Testis (tissue), 3 donors: Measurements from ENCODE around the gene IL1RAPL1. TPM values are rescaled to one million over a fixed set of nuclear protein-coding genes. Genes with fewer than 3 reads are reported as not detected.

Source experiments
- DNase-seq: peaks from one replicate; pipeline ENCODE4 v3.0.0-alpha.2; 2019
- H3K27ac ChIP-seq, 2 donors: fragments of 200-600 bp; sonication (generic); one replicate each; pipeline ENCODE4 v1.5.1; 2019
- H3K27me3 ChIP-seq: fragments of 200-600 bp; sonication (generic); one replicate; pipeline ENCODE4 v1.5.1; 2019
- H3K36me3 ChIP-seq: fragments of 200-600 bp; sonication (generic); one replicate; pipeline ENCODE4 v1.5.1; 2017; ENCODE audit warnings: low read depth; ENCODE audit errors: missing control alignments
- H3K4me1 ChIP-seq: fragments of 200-600 bp; sonication (generic); one replicate; pipeline ENCODE4 v1.5.1; 2019
- H3K4me3 ChIP-seq, 2 donors: fragments of 200-600 bp; sonication (generic); one replicate each; pipeline ENCODE4 v1.5.1; 2017 to 2019
- H3K9me3 ChIP-seq: fragments of 200-600 bp; sonication (generic); one replicate; pipeline ENCODE4 v1.5.1; 2017
- CTCF ChIP-seq, 3 experiments: fragments of 450-650 bp in 2 of 3; fragments of 200-600 bp in 1 of 3; sonication (generic) in 1 of 3; IDR thresholded peaks; one replicate each; pipeline ENCODE4 v1.5.1; 2016 to 2019; ENCODE audit warnings: antibody characterized with exemption in 3 of 3, mild to moderate bottlenecking in 2 of 3, moderate library complexity in 1 of 3
- POLR2A ChIP-seq: fragments of 450-650 bp; IDR thresholded peaks from one replicate; pipeline ENCODE4 v1.6.1; 2017; ENCODE audit warnings: antibody characterized with exemption, mild to moderate bottlenecking, moderate library complexity
- WGBS, 2 donors: methylation state at CpG; one replicate each; pipeline ENCODE4 v1.1.5; 2018; 5-methylcytosine and 5-hydroxymethylcytosine counted together
- intact Hi-C: fragments of 100-400 bp; cut with DNase I; formaldehyde crosslinking; loops from one replicate; pipeline ENCODE4 v1.15.1; 2023; ENCODE audit warnings: low total_unique reads
- polyA plus RNA-seq: library from polyadenylated mRNA; stranded (reverse); fragments of 350-450 nt; fragmentation: Illumina TruSeq; extraction: RNeasy Lipid Tissue Mini Kit (QIAGEN cat#74804); gene quantifications from one replicate; pipeline ENCODE4 v1.2.3, GENCODE V29; 2014; ENCODE audit warnings: low read depth, low replicate concordance; ENCODE audit not compliant: insufficient read depth
- total RNA-seq, 2 donors: library from RNA; depleted of rRNA; stranded (reverse); fragments of >200 nt; gene quantifications; one replicate each; pipeline ENCODE4 v1.2.3, GENCODE V29; 2016

Gene IL1RAPL1
- total and polyA plus RNA-seq, 3 donors from 2014 or later, result 0.13 to 0.94 (median 0.93) TPM

GRCh38 chrX:29834311-29834710 is 1247.1 kb downstream of the IL1RAPL1 start:
- H3K9me3 ChIP-seq, result no peaks in the 10 kb centered on the region
- DNase-seq, result no peak
- intact Hi-C loops, result no loop called here
- H3K4me3 ChIP-seq, result no peak overlapping the region
- no peak overlapping the region for H3K27ac ChIP-seq
- no peaks in the 10 kb centered on the region for H3K36me3 ChIP-seq
- 77 to 82% methylated on average over 2 of the region's 2 CpGs for WGBS, 2 donors
- TF ChIP-seq CTCF (IDR thresholded peaks at IDR 0.05), result no peak
- TF ChIP-seq POLR2A, result no peak
- H3K4me1 ChIP-seq, result no peaks in the 10 kb centered on the region
- H3K27me3 ChIP-seq, result no peaks in the 10 kb centered on the region

DNA sequence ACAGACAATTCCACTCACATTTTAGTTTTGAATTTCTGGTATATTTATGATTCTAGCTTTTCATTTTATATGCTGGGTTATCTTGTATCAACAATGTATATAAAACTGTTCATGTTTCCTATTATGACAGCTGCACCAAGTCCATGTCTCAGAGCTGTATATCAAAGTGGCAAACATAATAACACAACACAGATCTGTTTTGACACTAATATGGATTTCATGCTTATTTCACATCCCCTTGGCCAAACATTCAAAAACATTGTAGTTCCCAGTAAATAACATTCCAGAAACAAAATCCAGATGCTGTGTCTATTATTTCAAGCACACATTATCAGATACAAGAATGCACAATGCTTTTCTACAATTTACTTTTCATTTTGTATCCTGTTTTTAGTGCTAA is 1247.5 kb downstream of the IL1RAPL1 start:
- H3K27me3 ChIP-seq, result no peaks in the 10 kb centered on the region
- H3K9me3 ChIP-seq, result no peaks in the 10 kb centered on the region
- no peaks in the 10 kb centered on the region for H3K36me3 ChIP-seq
- H3K4me3 ChIP-seq, result no peak overlapping the region
- no peak overlapping the region for H3K27ac ChIP-seq
- no peaks in the 10 kb centered on the region for H3K4me1 ChIP-seq
- no peak for TF ChIP-seq POLR2A
- TF ChIP-seq CTCF (IDR thresholded peaks at IDR 0.05), result no peak
- intact Hi-C loops, result no loop called here
- DNase-seq, result no peak

GRCh38 chrX:29841750-29842149 is 1254.5 kb downstream of the IL1RAPL1 start:
- 49 to 88% methylated on average over 3 of the region's 3 CpGs for WGBS, 2 donors
- Histone ChIP-seq H3K4me3 (no peak overlapping the region), H3K27me3 (no peaks in the 10 kb centered on the region), H3K4me1 (no peaks in the 10 kb centered on the region), H3K36me3 (no peaks in the 10 kb centered on the region), H3K27ac (no peak overlapping the region), H3K9me3 (no peaks in the 10 kb centered on the region)
- no peak for DNase-seq
- TF ChIP-seq CTCF (IDR thresholded peaks at IDR 0.05), result no peak
- intact Hi-C loops, result no loop called here

GRCh38 chrX:29842552-29842951 is 1255.3 kb downstream of the IL1RAPL1 start:
- H3K4me1 ChIP-seq, result no peaks in the 10 kb centered on the region
- TF ChIP-seq POLR2A, result no peak
- TF ChIP-seq CTCF (IDR thresholded peaks at IDR 0.05), result no peak
- WGBS, 2 donors, result 88 to 91% methylated on average over 4 of the region's 4 CpGs

GRCh38 chrX:29851857-29852605 is 1264.8 kb downstream of the IL1RAPL1 start:
- no peak overlapping the region for H3K4me3 ChIP-seq
- 65 to 73% methylated on average over 4 of the region's 4 CpGs for WGBS, 2 donors
- no peaks in the 10 kb centered on the region for H3K4me1 ChIP-seq
- intact Hi-C loops, result no loop called here
- no peaks in the 10 kb centered on the region for H3K36me3 ChIP-seq
- H3K27me3 ChIP-seq, result no peaks in the 10 kb centered on the region
- no peak overlapping the region for H3K27ac ChIP-seq
- no peak for DNase-seq
- no peaks in the 10 kb centered on the region for H3K9me3 ChIP-seq
- TF ChIP-seq POLR2A, result no peak
- TF ChIP-seq CTCF (IDR thresholded peaks at IDR 0.05), result no peak

More at GRCh38 chrX:29842552-29842951, 1255.3 kb downstream of the IL1RAPL1 start:
- no peaks in the 10 kb centered on the region for H3K9me3 ChIP-seq
- H3K27me3 ChIP-seq, result no peaks in the 10 kb centered on the region
- no peak overlapping the region for H3K27ac ChIP-seq
- intact Hi-C loops, result no loop called here
- H3K4me3 ChIP-seq, result no peak overlapping the region
- DNase-seq, result no peak
- H3K36me3 ChIP-seq, result no peaks in the 10 kb centered on the region
